GM19397 (cell line): ENCODE data around the gene MSMP.

Experiments
- ATAC-seq: cut with Tn5 transposase; IDR thresholded peaks from one replicate; pipeline ENCODE4 v1.9.1; 2021; ENCODE audit warnings: mild to moderate bottlenecking, moderate library complexity; ENCODE audit not compliant: unreplicated experiment

MSMP gene, protein sequence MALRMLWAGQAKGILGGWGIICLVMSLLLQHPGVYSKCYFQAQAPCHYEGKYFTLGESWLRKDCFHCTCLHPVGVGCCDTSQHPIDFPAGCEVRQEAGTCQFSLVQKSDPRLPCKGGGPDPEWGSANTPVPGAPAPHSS

DNA sequence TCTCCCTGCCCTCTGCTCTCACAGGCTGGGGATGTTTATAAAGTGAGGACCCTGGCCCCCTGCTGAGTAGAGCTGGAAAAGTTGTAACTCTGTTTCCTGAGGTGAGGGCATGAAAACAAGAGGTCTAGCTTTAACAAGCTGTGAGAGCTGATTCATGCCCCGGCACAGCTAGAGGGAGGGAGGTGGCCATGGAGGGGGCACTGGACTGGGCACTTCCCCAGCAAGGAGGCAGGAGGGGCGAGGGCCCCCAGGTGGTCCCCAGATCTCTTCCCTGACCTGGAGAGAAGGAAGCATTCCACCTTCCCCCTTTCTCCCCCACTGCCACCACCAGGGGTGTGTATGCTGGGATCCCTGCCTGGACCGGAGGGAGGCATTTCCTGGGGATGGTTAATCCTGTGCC lies at the start of gene MSMP:
Gene MSMP (minus strand): TSS at position 13 of the 400 bp plus-strand sequence. CDS start 147 bp downstream, outside the sequence.
- ATAC-seq, result no peak

DNA sequence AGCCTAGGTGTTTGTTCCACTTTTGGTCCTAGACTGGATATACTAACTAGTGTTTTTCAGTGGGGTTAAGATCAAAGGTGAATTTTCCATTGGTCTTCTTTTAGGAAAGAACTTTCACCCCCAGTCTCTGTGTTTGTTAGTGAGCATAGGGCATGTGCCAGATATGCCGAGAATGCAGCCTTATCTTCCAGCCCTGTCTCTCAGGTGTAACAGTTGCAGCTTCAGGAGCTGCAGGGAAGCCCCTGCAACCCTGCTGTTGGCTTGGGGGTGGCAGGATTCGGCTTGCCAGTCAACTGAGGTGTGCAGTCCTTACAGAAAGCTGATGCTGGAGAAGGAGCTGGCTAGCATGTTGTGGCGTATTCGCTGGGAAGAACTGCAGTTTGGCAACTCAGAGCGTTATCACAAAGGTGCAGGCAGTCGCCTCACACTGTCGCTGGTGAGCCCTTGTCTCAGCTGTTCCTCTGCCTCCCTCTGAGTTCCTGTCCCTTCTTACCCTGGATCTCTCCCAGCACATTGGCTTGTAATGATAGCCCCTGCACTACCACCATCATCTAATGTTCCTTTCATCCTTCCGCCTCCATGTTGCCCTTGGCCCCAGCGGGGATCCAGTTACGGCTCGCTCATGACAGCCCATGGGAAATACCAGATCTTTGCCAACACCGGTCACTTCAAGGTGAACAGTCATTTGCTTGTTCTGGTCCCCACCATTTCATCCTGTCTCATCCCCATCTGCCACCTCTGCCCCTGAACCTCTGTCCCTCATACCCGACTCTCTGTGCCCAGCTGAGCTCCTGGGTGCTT lies 47.5 kb upstream of the MSMP start:
- ATAC-seq, result no peak

DNA sequence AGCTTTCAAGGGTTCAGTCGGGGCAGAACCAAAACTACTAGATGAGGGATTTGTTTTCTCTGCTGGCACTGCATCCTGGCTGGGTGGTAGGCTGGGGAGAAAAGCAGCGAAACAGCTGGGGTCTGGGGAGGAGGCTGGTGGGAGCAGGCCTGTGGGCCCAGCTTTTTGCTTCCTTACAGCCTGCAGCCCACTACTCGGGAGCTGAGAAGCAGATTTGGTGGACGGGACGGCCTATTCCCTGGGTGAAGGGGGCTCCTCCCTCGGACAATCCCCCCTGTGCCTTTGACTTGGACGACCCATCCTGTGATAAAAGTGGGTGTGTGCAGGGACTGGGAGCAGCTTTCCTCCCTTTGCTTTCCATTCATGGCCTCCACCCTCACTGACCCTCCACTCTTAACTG lies 46.5 kb upstream of the MSMP start:
- no peak for ATAC-seq

DNA sequence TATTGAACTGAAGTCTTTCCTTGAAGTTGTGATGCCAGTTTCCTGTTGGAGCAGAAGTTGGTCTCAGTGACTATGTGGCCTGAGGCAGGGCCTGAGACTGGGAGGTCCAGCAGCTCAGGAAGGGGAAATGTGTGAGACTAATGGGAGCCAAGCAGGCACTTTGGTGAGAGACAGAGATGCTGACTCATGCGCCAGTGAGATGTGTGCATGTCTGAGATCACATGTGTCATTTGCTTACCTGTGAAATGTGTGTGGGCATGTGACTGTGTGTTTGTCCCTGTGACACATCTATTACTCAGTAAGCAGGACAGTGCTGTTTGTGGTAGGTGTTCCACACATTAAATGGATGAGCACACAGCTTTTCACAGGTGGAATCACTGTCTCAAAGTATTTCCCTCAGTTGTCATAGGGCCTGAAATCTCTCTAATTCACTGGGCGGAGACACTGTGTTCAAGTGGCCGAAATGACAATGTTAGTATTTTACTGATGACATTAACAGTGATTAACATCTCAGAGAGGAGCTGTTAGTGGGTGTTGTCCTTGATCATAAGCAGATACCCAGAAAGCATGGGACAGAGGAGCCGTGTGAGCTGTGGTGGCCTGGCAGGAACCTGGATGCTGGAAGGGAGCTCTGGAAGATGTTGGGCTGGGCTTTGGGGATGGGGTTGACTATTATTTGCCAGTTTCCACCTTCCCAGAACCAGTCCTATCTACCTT lies 44.7 kb upstream of the MSMP start:
- ATAC-seq, result no peak

DNA sequence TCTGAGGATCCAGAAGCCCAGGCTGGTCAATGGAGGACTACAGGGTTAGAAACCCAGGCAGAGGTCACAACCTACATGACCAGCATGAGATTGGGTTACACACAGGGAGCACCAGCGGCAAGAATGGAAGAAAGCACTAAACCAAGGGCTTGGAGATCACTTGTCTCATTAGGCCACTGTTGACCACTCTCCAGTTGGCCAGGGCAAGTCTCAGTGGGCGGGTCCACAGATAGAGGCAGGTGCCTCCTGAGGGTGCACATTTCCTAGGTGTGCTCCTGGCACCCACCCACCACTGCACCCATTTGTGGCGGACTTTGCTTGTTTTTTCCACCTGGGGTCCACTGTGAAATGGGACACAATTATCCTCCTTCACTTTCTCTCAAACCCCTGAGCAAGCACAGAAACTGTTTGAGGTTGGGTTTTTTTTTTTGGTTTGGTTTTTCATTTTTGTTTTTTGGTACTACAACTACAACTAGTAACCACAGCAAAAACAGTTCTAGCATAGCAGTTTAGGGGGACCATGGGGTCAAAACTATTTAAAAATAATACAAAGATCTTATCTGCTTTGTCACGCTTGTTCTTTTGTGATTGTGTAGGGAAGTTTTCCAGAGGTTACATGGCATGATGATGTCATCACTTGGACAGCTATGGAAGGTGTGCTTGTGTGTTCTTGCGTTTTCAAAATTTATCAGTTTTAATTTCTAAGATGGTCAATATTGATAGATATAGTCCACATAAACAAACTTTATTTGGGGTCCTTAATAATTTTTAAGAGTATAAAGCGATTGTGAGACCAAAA lies 43.4 kb upstream of the MSMP start:
- no peak for ATAC-seq

DNA sequence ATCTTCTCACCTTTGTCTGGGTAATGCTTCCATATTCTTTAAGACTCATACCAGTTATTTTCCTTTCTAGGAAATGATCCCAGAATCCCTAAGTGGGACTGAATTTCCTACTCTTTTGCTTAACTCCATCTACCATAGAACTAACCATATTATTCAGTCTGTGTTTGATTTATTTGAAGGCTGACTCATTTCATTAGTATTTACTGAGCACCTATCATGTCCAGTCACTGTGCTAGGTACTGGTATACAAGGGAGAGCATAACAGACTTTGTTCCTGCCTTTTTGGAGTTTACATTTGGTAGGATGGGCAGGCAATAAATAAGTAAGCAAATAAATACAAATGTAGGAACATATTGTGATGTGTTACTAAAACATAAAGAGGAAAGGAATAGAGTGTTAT lies 41.6 kb upstream of the MSMP start:
- ATAC-seq, result no peak

DNA sequence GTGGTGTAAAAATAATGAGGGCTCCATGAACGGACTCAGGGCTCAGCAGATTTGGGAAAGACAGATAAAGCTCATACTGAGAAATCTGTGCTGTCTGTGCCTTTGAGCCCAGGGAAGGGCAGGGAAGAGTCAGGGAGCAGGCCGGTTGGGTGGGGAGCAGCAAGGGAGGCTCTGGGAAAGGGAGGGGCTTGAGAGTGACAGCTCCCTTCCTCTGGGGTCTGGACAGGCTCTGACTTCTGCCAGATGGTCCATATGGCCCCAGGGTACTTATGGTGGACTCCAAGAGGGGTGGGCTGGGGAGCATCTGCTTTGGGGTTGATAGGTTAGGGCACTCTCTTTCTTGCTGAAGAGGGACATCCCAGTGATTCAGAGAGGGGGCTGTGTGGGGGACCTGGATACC lies 39.4 kb upstream of the MSMP start:
- ATAC-seq, result no peak

DNA sequence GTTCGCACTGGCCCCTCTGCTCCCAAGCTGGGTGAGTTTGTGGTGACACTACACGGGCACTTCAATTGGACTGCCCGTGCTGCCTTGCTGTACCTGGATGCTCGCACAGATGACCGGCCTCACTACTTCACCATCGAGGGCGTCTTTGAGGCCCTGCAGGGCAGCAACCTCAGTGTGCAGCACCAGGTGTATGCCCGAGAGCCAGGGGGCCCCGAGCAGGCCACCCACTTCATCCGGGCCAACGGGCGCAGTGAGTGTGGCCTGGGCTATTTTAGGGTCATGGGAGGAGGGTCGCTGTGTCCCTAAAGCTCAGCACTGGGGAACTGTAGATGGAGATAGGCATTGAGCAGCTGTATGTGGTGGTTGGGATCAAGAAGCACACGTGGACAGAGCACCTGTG lies 38.8 kb upstream of the MSMP start:
- no peak for ATAC-seq

DNA sequence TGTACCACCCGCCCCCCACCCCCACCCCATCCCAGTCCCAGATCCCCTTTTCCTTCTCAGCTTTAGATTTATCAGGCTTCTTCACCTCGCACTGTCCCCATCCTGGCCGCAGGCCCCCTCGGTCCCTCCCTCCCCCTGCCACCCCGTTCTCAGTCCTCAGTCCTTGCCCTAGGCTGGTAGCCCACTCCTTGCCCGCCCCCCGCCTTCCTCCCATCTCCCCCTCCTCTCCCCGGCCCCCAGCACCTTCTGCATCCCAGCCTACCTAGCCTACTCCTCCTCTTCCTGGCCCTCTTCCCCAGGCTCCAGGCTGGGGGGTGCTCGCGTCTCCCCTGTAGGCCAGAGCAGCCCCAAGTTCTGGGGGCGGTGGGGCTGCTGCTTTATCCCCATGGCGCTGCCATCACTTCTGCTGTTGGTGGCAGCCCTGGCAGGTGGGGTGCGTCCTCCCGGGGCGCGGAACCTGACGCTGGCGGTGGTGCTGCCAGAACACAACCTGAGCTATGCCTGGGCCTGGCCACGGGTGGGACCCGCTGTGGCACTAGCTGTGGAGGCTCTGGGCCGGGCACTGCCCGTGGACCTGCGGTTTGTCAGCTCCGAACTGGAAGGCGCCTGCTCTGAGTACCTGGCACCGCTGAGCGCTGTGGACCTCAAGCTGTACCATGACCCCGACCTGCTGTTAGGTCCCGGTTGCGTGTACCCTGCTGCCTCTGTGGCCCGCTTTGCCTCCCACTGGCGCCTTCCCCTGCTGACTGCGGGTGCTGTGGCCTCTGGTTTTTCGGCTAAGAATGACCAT lies 38.1 kb upstream of the MSMP start:
- ATAC-seq, result no peak

DNA sequence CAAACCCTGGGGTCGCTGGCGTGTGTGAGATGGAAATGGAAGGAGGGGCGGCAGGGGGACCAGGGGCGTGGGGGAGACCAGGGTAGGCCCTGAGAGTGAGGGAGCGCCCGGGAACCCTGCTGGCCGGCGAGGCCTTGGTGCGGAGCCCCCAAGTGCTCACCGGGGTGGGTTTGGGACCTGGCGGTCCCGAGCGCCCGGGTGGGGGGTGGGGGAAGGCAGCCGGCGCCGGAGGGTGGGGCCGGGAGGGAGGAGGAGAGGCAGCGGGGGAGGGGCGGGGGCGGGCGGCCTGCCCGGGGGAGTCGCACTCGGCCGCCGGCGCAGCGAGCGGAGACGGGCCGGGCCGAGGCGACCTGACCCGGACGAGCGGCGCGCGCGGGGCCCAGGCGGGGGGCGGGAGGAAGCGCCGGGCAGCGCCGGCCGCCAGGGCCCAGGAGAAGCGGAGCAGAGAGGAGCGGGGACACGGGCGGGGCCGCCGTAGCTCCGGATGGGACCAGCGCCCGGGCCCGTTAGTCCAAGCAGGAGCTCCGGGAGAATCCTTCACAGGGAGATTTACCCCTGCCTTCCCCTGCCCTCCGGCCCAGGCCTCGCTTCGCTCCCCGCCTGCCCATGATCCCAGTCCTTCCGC lies 37.3 kb upstream of the MSMP start, which contains the start of gene NPR2:
Gene NPR2 (plus strand): TSS at position 295 of the 625 bp plus-strand sequence. CDS start 818 bp downstream, outside the sequence.
- ATAC-seq, result no peak

DNA sequence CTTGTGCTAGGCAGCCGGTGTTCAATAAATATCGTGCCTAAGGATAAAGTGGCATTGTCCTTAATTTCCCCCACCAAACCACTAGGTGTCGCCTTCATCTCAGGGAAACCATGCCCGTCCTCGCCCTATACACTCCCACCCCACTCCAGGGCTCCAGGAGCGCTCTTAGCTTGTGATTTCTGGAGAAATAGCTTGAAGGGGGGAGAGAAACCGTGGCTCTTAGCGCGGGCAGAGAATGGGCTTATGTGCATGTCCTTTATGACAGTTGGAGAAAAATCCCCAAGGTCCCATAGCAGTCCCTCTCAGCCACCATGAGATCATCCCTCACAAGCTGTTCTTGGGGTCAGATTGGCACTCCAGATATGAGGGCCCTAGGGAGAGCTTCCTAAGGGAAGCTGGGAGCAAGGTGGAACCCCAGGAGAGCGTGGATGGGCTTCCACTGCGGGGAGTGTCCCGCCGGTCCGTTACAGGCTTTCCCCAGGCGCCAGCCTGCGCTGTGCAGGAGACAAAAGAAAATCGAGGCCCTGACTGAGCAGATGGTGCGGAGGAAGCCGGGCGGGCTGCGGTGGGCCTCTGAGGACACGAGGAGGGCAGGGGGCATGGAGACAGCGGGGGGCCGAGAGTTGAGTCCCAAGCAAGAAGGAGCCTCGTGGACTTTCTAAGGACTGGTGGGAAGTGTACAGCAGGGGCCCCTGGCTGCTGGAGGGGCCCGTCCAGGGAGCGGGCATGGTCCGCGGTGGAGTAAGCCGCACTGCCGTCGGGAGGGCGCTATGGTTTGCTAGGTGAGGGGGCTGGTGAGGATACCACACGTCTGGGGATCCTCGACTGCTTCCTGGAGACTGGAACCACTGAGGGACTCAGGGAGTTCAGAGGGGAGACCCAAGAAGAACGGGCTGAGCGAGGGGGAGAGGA lies 36.6 kb upstream of the MSMP start:
- ATAC-seq, result no peak

DNA sequence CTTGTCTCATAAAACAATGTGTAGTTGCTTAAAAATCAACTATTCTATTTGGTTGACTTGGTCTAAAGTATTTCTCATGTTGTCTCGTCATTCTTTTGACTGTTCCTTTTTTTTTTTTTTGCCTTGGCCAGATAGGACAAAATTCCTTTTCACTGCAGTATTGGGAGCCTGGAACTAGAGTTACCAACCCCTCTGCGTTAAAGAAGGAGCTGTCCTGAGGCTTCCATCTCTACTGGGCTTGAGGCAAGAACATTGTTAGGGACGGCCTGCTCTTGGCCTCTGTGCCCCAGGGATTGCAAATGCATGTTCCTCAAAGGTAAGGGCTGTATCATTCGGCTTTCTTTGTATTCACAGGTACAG lies 35.9 kb upstream of the MSMP start:
- no peak for ATAC-seq

DNA sequence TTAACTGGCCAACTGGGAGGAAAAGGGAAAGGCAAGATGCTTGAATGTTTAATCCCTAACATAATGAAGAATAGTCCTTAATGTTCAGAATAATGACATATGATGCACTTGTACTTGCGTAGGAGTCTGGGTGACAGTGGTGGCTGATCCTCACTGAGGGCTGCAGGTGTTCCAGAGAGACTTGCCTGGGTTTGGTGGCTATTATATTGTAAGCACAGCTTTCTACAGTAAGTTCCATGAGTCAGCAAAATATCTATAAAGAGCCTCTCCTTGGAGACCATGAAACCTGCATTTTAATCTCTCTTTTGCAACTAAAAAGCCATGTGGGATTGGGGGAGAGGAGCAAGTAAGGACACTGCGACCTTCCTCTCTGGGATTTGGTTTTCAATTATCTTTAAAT lies 35.5 kb upstream of the MSMP start:
- no peak for ATAC-seq

DNA sequence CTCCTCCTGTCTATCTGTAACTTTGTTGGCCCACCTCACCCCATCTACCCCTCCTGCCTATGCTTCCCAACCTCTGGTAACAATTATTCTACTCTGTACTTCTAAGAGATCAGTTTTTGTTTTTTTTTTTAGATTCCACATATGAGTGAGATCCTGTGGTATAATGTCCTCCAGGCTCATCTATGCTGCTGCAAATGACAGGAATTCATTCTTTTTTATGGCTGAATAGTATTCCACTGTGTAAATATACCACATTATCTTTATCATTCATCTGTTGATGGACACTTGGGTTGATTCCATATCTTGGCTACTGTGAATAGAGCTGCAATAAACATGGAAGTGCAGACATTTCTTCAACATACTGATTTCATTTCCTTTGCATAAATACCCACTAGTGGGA lies 29.3 kb upstream of the MSMP start:
- ATAC-seq, result no peak

DNA sequence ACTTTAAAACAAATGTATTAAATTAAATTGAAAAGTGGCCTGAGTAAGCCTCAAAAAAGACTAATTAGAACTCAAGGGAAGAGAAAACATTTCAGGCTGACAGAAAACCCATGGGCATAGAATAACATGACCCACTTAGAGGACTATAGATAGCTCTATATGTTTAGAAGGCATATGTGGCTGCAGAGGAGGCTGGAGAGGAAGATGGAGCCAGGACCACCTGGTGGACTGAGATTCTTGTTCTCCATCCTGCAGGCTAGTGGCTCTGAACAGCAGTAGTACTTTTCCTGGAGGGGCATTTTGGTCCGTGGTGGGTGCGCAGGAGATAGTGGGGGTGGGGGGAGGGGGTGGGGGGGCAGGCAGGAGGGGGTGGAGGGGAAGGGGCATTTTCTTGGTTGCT lies 27.0 kb upstream of the MSMP start:
- ATAC-seq, result no peak

DNA sequence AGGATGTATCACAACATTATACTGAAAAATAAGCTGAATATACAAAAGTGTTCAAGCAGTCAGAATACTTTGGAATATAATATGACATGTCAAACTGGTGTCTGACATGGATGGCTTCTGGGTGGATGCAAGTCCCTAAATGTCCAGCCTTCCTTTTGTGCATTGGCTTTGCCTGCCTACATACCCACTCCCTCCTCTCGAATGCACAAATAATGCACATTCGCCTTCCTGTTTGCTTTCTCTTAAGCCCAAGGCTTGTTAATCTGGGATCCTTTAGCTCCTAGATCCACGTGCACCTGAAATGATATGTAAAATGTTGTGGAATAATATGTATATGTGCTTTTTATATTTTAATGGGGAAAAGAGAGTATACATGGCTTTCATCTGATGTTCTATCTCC lies 24.4 kb upstream of the MSMP start:
- ATAC-seq, result no peak

DNA sequence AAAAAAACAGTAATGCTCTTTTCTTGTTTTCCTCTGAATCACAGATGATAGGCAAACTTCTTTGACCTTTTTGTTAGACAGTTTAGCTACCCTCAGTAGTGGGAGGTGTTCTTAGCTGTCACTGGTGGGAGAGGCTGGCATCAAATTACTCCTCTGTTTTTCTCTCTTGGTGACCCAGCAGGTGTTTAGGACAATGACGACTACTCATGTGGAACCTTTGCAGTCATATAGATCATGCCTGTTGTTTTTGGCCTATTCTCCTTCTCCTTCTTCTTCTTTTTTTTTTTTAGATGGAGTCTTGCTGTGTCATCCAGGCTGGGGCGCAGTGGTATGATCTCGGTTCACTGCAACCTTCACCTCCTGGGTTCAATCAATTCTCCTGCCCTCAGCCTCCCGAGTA lies 21.9 kb upstream of the MSMP start:
- no peak for ATAC-seq

DNA sequence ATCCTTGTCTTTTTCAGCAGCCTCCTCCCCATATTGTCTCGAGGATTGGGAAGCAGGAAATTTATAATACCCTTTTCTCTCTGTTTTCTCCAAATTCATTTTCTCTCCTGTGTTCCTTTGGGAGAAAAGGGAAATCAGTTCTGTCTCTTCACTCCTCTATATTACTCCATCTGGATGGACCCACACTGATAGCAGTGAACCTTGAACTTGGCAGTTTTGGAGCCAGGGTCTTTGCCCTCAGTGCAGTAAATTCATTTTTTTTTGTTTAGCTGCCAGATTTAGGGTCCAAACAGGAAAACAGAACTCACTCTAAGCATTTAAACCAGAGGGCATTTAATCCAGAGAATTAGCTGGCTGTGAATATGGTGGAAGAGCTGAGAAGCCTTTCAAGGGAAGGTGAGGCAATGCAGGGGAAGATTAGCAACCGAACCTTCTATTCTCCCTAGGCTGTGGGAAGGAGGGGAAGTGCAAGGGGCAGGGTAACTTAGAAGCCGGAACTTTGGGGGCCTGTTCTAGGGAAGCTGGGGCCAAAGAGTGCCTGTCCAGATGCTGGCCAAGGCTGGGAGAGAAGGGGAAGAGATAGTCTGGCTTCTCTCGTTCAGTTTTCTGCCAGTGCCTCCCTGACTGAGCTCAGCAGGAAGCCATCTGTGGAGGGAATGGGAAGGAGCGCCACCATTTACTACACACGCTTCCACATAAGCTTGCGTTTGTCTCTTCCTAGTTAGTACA lies 21.0 kb upstream of the MSMP start:
- no peak for ATAC-seq
